NOMO-1 (cell line): ENCODE data around the gene ZBTB33.

ENCODE experiments used
- DNase-seq, 2 experiments: peaks; one replicate each; lab custom pipeline; 2025; ENCODE audit not compliant: unreplicated experiment in 2 of 2; lab: John Stamatoyannopoulos, UW

The ZBTB33 gene

DNA sequence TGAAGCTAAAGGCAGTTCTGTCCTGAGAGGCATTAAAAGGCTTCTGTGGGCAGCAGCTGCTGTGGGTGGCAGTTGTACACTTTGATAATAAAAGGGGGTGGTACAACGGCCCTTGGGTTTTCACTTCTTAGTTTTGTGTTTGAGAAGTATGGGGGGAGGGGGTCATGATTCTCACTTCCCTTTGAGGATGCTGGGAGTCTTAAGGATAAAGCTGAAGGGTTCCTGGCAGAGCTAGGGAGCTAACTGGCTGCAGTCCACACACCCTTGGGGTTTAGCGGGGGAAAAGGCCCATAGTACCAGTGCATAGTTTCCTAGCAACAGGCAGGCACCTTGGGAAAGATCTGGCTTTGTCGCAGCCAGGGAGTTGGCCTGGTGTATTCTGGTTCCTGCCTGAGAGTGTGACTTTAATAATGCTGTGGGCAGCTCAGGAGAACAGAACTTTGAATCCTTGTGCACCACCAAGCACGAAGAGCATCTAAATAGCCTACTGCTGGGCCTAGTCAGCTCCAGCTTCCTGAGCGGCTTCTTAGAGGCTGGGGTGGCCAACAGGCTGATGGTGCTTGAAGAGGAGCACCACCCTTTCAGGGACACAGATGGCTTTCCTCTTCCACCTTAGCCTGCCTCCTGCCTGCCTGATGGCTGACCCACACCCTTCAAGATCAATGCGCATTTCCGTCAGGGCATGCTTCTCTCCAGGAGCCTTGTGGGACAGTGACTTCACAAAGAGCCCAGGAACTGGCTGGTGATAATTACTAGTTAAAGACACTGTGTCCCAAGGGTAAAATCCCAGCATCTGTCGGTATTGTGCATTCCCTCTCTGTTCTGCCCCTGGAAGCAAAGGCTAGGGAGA, 12.5 kb downstream of the ZBTB33 start:
- DNase-seq, result peak; percentile 83 to 87

- peak; percentile 50 to 55 for DNase-seq
These were observed 13.7 kb downstream of the ZBTB33 start for GRCh38 chrX:120264341-120264740.

DNA sequence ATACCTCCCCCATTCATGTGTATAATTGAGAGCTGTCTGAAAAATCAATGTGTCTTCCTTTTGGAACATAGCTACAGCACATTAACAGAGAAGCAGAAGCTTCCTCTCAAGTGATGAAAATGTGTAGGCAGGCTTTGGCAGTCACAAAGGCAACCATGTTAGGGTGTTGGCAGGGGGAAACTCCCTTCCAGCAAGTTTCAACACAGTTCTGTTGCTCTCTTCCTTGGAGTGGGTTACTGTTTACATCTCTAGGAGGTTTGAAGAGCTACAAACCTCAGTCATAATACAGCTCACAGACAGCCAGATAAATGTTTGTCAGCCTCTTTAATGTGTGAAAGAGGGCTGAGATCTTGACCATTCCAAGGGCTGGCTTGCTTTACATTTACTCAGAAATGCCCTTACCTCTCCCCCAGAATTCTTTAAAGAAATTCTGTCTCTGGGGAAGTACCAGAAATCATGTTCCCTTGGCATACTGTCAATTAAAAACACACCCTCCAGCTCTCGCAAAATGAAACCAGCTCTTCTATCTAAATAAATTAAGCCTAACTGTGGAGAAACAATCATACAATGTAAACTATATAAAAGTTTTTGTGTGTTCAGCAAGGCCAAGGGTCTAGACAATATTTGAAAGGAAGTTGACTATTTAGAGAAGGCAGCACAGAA, 18.9 kb downstream of the ZBTB33 start:
- peak in 1 of 2 experiments; percentile 39 for DNase-seq

DNA sequence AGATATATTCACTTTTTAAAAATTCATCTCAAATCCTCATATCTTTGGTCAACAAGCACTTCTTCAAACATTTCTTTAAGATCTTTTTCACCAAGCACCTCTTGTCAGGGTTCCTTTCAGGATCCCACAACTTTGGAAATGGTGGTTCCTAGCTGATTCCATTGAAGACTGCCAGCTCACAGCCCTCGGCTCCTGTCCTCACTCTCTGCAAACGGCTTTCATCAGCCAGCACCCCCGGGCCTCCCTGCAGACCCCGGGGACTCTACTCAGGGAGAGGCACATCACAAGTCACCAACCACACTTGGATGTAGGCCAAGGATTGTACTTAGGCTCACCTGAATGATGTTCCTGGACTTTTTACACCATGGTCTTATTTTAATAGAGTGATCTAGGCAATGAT, 20.0 kb downstream of the ZBTB33 start:
- no peak for DNase-seq

DNA sequence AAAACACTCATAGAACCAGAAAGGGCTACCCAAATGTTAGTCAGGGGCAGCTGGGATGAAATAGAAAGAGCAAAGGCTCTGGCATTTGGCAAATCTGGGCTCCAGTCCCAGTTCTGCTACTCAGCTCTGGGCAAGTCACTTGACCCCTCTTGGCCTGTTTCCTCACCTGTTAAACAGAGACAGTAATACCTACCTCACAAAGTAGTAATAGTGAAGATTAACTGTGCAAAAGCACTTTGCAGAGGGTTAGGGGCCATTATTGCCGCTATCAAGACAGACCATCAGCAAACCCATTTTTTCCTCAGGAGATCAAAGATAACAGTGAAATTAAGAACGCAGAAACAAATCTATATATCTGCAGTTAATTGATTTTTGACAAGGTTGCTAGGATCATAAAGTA, 20.6 kb downstream of the ZBTB33 start:
- no peak for DNase-seq

DNA sequence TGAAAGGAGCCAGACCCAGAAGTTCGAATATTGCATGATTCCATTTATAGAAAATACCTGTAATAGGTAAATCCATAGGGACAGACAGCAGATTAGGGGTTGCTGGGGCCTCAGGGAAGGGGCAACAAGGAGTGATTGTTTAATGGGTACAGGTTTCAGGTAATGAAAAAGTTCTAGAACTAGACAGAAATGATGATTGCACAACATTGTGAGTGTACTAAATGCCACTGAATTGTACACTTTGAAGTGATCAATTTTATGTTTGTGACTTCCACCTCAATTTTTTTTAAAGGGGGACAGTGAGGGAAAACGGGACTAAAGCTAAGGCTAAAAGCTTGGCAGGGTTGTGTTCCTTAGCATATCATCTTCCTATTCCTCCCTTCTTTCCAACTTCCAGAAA, 23.5 kb downstream of the ZBTB33 start:
- DNase-seq, result no peak

- DNase-seq, result no peak
These were observed 24.3 kb downstream of the ZBTB33 start for GRCh38 chrX:120274958-120275357.

GRCh38 chrX:120281021-120281624, 30.5 kb downstream of the ZBTB33 start:
- no peak for DNase-seq

DNA sequence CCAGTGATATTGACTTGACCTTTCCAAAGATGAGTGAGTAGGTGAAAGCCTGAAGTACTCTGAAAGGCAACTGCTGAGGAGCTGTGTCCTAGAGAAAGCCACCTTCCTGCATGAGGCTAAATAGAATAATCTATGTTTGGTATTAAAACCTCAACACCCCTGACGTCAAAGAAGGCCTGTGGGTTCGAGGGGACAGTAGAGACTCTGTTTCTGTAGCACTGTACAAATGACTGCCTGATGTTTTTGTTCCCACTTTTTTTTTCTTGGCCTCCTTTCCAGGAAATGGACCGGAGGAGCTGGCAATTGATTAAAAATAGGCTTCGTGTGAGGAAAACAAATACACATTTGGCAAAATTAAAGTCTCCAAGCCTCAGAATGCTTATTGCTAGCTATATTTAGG, 31.1 kb downstream of the ZBTB33 start:
- no peak for DNase-seq

DNA sequence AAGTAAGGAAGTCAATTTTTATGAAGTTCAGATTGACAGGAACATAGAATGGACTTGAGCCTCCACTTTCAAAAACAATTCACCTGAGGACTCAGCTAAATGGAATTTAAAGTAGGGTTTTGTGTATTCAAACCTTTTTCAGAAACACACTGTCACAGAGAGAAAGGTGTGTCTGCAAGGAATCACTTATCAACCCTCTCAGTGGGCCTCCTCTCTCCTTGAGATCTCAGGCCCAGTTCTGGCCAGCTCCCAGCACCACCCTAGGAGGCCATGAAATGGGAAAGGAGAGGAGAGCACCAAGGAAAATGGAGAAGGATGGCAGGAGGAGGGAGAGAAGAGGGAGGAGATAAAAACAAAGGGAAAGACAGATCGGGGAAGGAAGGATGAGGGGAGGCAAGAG, 32.1 kb downstream of the ZBTB33 start:
- DNase-seq, result no peak

DNA sequence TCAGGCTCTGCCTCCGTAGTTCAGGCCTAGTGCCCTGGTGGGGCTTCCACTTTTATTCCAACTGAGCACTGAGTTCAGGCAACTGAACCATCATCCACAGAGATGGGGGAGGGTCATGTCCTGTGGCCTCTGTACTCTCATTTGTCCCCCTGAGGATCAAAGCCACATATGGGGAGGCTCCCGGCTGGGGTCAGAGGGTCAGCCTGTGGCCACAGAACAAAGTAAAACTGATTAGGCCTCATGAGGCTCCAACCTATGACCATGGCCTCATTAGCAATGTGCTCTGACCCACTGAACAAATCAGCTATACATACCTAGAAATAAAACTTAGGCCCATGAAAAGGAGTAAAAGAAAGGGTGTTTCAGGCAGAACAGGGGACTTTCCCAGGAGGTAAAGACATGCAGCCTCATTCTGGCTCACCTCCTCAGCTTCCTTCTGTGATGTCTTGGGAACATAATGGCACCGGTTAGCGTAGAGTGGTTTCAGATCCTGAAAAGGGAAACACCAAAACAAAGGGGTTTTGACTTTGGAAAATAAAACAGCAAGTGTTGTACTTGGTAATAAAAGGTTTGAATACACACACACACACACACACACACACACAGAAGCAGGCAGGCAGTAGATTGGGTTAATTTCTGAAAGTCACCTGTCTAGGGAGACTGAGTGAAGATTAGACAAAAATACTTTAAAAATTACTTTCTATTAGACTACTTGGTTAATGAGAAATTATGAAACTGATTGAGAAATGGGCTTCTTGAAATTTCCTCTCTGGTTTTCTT, 36.3 kb downstream of the ZBTB33 start:
- DNase-seq, result no peak

- no peak for DNase-seq
These were observed 37.0 kb downstream of the ZBTB33 start for GRCh38 chrX:120287513-120288112.

GRCh38 chrX:120290107-120290506, 39.5 kb downstream of the ZBTB33 start:
- no peak for DNase-seq

DNA sequence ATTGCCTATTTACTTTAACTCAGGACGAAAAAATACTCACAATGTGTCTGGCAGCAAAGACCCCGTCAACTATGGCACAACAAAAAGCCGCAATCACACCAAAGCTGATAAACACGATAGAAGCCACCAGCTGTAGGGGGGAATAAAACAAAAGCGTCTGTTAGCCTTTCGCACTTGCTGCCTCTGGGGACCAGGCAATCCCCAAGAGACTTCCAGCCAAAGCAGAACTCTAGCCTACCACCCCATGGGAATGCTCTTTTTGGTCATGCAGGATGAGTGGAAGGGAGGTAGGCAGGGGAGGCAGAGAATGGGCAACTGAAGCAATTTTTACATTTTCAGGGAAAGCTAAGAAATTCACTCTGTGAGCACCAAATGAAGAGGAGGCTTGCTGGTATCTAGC, 40.6 kb downstream of the ZBTB33 start:
- DNase-seq, result no peak

- DNase-seq, result no peak
These were observed 42.4 kb downstream of the ZBTB33 start for GRCh38 chrX:120293015-120293414.

- peak in 1 of 2 experiments; percentile 22 for DNase-seq
These were observed 44.0 kb downstream of the ZBTB33 start for GRCh38 chrX:120294651-120295050.

DNA sequence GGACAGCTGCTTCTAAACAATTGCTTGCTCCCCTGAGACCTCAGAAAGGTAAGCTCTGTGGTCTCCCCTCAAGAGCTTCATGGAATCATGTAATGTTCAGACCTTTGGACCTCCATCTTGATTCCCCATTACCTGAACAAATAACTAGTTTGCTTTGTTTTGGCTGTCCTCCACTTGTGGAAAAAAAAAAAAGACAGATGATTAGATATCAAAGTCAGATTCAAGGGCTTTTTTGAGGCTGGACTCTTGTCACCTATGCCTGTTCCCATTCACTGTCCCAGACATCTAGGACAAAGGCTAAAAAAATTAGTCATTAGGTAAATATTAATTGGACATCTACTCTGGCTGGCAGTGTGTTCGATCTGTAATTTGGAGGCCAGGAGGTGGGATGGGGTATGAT, 47.3 kb downstream of the ZBTB33 start:
- DNase-seq, result no peak

DNA sequence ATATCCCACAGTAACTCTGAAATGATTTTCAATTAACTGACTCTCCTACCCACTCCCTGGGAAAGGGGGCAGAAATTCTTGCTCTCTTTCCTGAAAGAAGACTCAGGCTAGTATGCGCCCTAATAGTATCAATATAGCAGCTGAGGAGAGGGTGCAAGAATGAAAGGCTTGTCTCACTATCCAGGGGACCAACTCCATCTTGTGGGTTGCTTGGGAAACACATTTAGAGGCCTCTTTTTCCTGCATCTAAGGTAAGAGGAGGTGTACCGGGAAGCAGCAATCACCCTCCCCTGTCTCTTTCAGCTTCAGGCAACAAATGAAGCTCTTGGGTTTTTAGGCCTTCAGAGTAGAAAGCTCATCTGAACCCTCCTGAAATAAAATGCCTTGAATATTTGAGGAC, 49.3 kb downstream of the ZBTB33 start:
- DNase-seq, result peak in 1 of 2 experiments; percentile 14

- no peak for DNase-seq
These were observed 50.9 kb downstream of the ZBTB33 start for GRCh38 chrX:120301497-120301896.

DNA sequence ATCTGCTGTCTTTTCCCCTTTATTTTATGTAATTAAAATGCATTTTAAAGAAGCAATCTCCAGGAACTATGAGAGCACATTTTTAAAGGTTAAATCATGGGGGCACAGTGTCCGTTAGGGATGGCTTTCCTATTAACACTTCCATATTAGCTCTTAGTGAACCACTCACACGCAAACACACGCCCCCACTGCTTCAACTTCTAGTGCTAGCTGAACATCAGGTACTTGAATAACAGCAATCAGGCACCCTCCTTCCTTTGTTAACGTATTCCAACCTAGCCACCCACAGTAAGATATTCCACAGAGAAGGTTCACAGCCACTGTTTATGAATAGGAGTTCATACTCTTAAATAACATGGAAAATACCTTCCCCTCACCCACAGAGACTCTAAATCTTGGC, 51.3 kb downstream of the ZBTB33 start:
- no peak for DNase-seq

DNA sequence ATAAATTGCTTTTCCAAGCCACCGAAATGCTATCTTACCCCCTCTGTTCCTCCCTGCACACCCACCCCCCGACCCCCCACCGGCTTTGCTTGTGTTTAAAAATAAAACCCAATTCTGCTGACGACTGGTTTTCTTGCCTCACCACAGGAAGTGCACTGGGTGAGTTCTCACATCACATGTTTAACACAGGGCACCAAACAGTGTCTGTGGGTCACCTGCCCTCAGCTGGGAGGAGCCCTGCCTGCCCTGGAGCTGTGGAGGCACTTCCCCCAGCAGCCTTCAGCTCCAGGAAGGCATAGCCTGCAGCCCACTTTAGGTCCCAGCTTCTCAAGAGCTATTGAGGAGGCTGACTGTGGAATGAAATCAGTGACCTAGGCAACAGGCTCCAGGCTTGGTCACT, 51.8 kb downstream of the ZBTB33 start:
- peak; percentile 49 to 54 for DNase-seq
